Esophagus muscularis mucosa (tissue), 4 donors: Measurements from ENCODE around the gene SRGN. TPM values are rescaled to one million over a fixed set of nuclear protein-coding genes. Genes with fewer than 3 reads are reported as not detected.
A peak's percentile ranks its signal among the peaks of the same experiment; 100 is the strongest.

ENCODE experiments used
- DNase-seq: peaks from one replicate; pipeline ENCODE4 v3.0.0-alpha.2; 2017; ENCODE audit errors: extremely low spot score
- H3K27ac ChIP-seq, 4 donors: fragments of 200-600 bp; sonication (generic); replicated peaks in 1 of 4; 1 replicate in 3 of 4; 2 replicates in 1 of 4; pipeline ENCODE4 v1.5.1; 2016 to 2019; ENCODE audit warnings: mild to moderate bottlenecking in 1 of 4
- H3K27me3 ChIP-seq, 4 donors: fragments of 200-600 bp; sonication (generic); one replicate each; pipeline versions ENCODE4 v1.5.1 to v1.6.0; 2016 to 2019
- H3K36me3 ChIP-seq, 4 donors: fragments of 200-600 bp; sonication (generic); one replicate each; pipeline ENCODE4 v1.5.1; 2016 to 2019
- H3K4me1 ChIP-seq, 4 donors: fragments of 200-600 bp; sonication (generic); one replicate each; pipeline ENCODE4 v1.5.1; 2016 to 2019
- H3K4me3 ChIP-seq, 4 donors: fragments of 200-600 bp; sonication (generic); 1 replicate in 2 of 4; 2 replicates in 2 of 4; pipeline ENCODE4 v1.5.1; 2016 to 2019; ENCODE audit warnings: mild to moderate bottlenecking in 4 of 4, moderate library complexity in 1 of 4
- H3K9me3 ChIP-seq, 4 donors: fragments of 200-600 bp; sonication (generic); 1 replicate in 3 of 4; 2 replicates in 1 of 4; pipeline ENCODE4 v1.5.1; 2016 to 2019
- CTCF ChIP-seq, 3 experiments: fragments of 200-600 bp in 2 of 3; fragments of 450-650 bp in 1 of 3; sonication (generic) in 2 of 3; IDR thresholded peaks; one replicate each; pipeline ENCODE4 v1.5.1; 2017 to 2019; ENCODE audit warnings: antibody characterized with exemption in 3 of 3, mild to moderate bottlenecking in 2 of 3, moderate library complexity in 1 of 3
- EP300 ChIP-seq: sonication (generic); formaldehyde crosslinking; IDR thresholded peaks from one replicate; pipeline ENCODE4 v1.6.1; 2017; ENCODE audit warnings: antibody characterized with exemption
- POLR2A ChIP-seq: fragments of 450-650 bp; IDR thresholded peaks from one replicate; pipeline ENCODE4 v1.6.1; 2017; ENCODE audit warnings: antibody characterized with exemption, moderate library complexity, mild to moderate bottlenecking, low read depth
- POLR2AphosphoS5 ChIP-seq, 2 donors: sonication (generic); formaldehyde crosslinking; IDR thresholded peaks; one replicate each; pipeline ENCODE4 v1.6.1; 2017; ENCODE audit warnings: antibody characterized with exemption in 2 of 2
- WGBS: methylation state at CpG from one replicate; pipeline ENCODE4 v1.1.5; 2018; 5-methylcytosine and 5-hydroxymethylcytosine counted together
- intact Hi-C: fragments of 100-400 bp; cut with DNase I; formaldehyde crosslinking; loops from one replicate; pipeline ENCODE4 v1.15.1; 2023
- total RNA-seq, 4 donors: library from RNA; depleted of rRNA; stranded (reverse); fragments of >200 nt; gene quantifications; one replicate each; pipeline versions ENCODE4 v1.1.0 to v1.2.1, GENCODE V29; 2016

Gene SRGN
- total RNA-seq, 4 donors from 2014 or later, result 44.9 to 201 (median 82.3) TPM

- WGBS, result 73% methylated on average over 1 of the region's 1 CpG
- Histone ChIP-seq H3K27ac (no peak overlapping the region), H3K36me3 (no peaks in the 10 kb centered on the region), H3K27me3 (no peaks in the 10 kb centered on the region), H3K4me3 (no peak overlapping the region), H3K4me1 (peaks cover 0 to 5% (median 0%) of the 10 kb centered on the region in 4 donors), H3K9me3 (no peaks in the 10 kb centered on the region)
- TF ChIP-seq CTCF (IDR thresholded peaks at IDR 0.05) (no peak), POLR2A (no peak), POLR2AphosphoS5 (IDR thresholded peaks at IDR 0.05) (no peak), EP300 (no peak)
- intact Hi-C loops, result no loop called here
- no peak for DNase-seq
These were observed 43.4 kb upstream of the SRGN start for GRCh38 chr10:69044546-69044945.

- no peaks in the 10 kb centered on the region for H3K36me3 ChIP-seq
- intact Hi-C loops, result no loop called here
- peaks cover 0 to 5% (median 0%) of the 10 kb centered on the region in 4 donors for H3K4me1 ChIP-seq
- no peaks in the 10 kb centered on the region for H3K27me3 ChIP-seq
- no peak overlapping the region for H3K4me3 ChIP-seq
- no peak for DNase-seq
- WGBS, result 62% methylated on average over 6 of the region's 6 CpGs
- H3K27ac ChIP-seq, result peak overlapping the region in 2 of 4 donors; percentile 38 to 50
- TF ChIP-seq EP300 (no peak), CTCF (IDR thresholded peaks at IDR 0.05) (no peak)
- no peaks in the 10 kb centered on the region for H3K9me3 ChIP-seq
These were observed 42.2 kb upstream of the SRGN start for GRCh38 chr10:69045441-69046300.

- WGBS, result 87% methylated on average over 4 of the region's 4 CpGs
- Histone ChIP-seq H3K4me3 (no peak overlapping the region), H3K27me3 (no peaks in the 10 kb centered on the region), H3K36me3 (no peaks in the 10 kb centered on the region), H3K9me3 (no peaks in the 10 kb centered on the region), H3K27ac (peak overlapping the region in 3 of 4 donors; percentile 44 to 51 (median 45)), H3K4me1 (peaks cover 0 to 5% (median 0%) of the 10 kb centered on the region in 4 donors)
- no peak for DNase-seq
- TF ChIP-seq POLR2A (no peak), EP300 (no peak), CTCF (IDR thresholded peaks at IDR 0.05) (no peak), POLR2AphosphoS5 (IDR thresholded peaks at IDR 0.05) (no peak)
- intact Hi-C loops, result no loop called here
These were observed 40.6 kb upstream of the SRGN start for GRCh38 chr10:69047111-69047832.

- Histone ChIP-seq H3K27me3 (no peaks in the 10 kb centered on the region), H3K9me3 (no peaks in the 10 kb centered on the region), H3K4me3 (no peak overlapping the region), H3K4me1 (peaks cover 0 to 5% (median 0%) of the 10 kb centered on the region in 4 donors), H3K36me3 (no peaks in the 10 kb centered on the region), H3K27ac (peak overlapping the region; percentile 11 to 56 (median 44))
- TF ChIP-seq POLR2AphosphoS5 (IDR thresholded peaks at IDR 0.05) (peak; percentile 26 to 41), CTCF (IDR thresholded peaks at IDR 0.05) (no peak)
- no peak for DNase-seq
- intact Hi-C loops, result no loop called here
- 60% methylated on average over 8 of the region's 8 CpGs for WGBS
These were observed 39.8 kb upstream of the SRGN start for GRCh38 chr10:69048103-69048502.
